B cell (primary cell): ENCODE results near the gene PRLH. TPM values are rescaled to one million over a fixed set of nuclear protein-coding genes. Genes with fewer than 3 reads are reported as not detected.

Experiments used
- ATAC-seq: fragments of 200-7000 bp; cut with Tn5 transposase; one replicate; pipeline ENCODE4 v1.10.0; 2021; ENCODE audit warnings: low read depth, mild to moderate bottlenecking, moderate number of reproducible peaks, moderate library complexity
- CTCF ChIA-PET: fragments of 350-600 bp; sonication (Branson Sonifier 250); formaldehyde crosslinking; loops from one replicate; lab custom pipeline; 2021; ENCODE audit warnings: antibody characterized with exemption, inconsistent platforms; lab: Charles Lee
- POLR2A ChIA-PET: fragments of 350-600 bp; sonication (Branson Sonifier 250); formaldehyde crosslinking; loops from one replicate; lab custom pipeline; 2021; ENCODE audit warnings: antibody characterized with exemption; lab: Charles Lee
- DNase-seq: peaks from one replicate; pipeline ENCODE4 v3.0.0; 2013
- H2AFZ ChIP-seq: 2 replicates; pipeline ENCODE4 v1.6.1; 2012; ENCODE audit warnings: mild to moderate bottlenecking, low read depth, low read length; ENCODE audit not compliant: insufficient read depth, poor library complexity, severe bottlenecking
- H3K27ac ChIP-seq, 2 donors: 1 replicate in 1 of 2; 2 replicates in 1 of 2; pipeline ENCODE4 v1.5.1; 2012 to 2013; ENCODE audit warnings: low read length in 2 of 2, mild to moderate bottlenecking in 2 of 2, moderate library complexity in 1 of 2
- H3K27me3 ChIP-seq, 4 experiments: fragments of 200-600 bp in 1 of 4; sonication (generic) in 1 of 4; replicated peaks in 1 of 4; 1 replicate in 2 of 4; 2 replicates in 2 of 4; pipeline versions ENCODE4 v1.6.1 to v1.7.0; 2013 to 2016; ENCODE audit warnings: low read length in 3 of 4, mild to moderate bottlenecking in 2 of 4, mixed read lengths in 1 of 4, moderate library complexity in 1 of 4; ENCODE audit not compliant: insufficient read depth in 4 of 4, control insufficient read depth in 3 of 4; ENCODE audit errors: control extremely low read depth in 1 of 4
- H3K36me3 ChIP-seq, 2 experiments: replicated peaks in 1 of 2; 1 replicate in 1 of 2; 2 replicates in 1 of 2; pipeline versions ENCODE4 v1.6.1 to v1.7.1; 2013; ENCODE audit warnings: low read length in 1 of 2; ENCODE audit not compliant: insufficient read depth in 2 of 2, control insufficient read depth in 1 of 2; ENCODE audit errors: control extremely low read depth in 1 of 2, extremely low read depth in 1 of 2
- H3K4me1 ChIP-seq, 2 donors: fragments of 200-600 bp in 1 of 2; sonication (generic) in 1 of 2; 1 replicate in 1 of 2; 2 replicates in 1 of 2; pipeline versions ENCODE4 v1.5.1 to v1.6.1; 2013 to 2017; ENCODE audit warnings: low read length in 2 of 2; ENCODE audit not compliant: control insufficient read depth in 2 of 2, insufficient read depth in 2 of 2
- H3K4me2 ChIP-seq: replicated peaks from 2 replicates; pipeline ENCODE3; 2012; ENCODE audit warnings: mild to moderate bottlenecking, low read depth, low read length; ENCODE audit not compliant: poor library complexity, severe bottlenecking
- H3K4me3 ChIP-seq, 5 experiments: fragments of 200-600 bp in 1 of 5; sonication (generic) in 1 of 5; 1 replicate in 3 of 5; 2 replicates in 2 of 5; pipeline versions ENCODE4 v1.5.1 to v1.7.0; 2011 to 2016; ENCODE audit warnings: low read length in 4 of 5, mild to moderate bottlenecking in 4 of 5, low read depth in 2 of 5, control low read depth in 1 of 5, moderate library complexity in 1 of 5; ENCODE audit not compliant: insufficient read depth in 1 of 5; ENCODE audit errors: control extremely low read depth in 1 of 5, extremely low read depth in 1 of 5
- H3K79me2 ChIP-seq: fragments of 200-600 bp; sonication (generic); one replicate; pipeline ENCODE4 v1.6.0; 2016; ENCODE audit warnings: low read length; ENCODE audit not compliant: control insufficient read depth, insufficient read depth
- H3K9ac ChIP-seq: fragments of 200-600 bp; sonication (generic); 2 replicates; pipeline ENCODE4 v1.6.1; 2017; ENCODE audit warnings: mild to moderate bottlenecking, low read length, moderate library complexity
- H3K9me3 ChIP-seq, 3 donors: one replicate each; pipeline versions ENCODE4 v1.6.1 to v1.7.1; 2013; ENCODE audit warnings: low read length in 2 of 3; ENCODE audit not compliant: control insufficient read depth in 2 of 3, insufficient read depth in 1 of 3; ENCODE audit errors: control extremely low read depth in 1 of 3
- H4K20me1 ChIP-seq: 2 replicates; pipeline ENCODE4 v1.6.0; 2012; ENCODE audit warnings: mild to moderate bottlenecking, low read length; ENCODE audit not compliant: insufficient read depth, control insufficient read depth, poor library complexity, severe bottlenecking
- H3K27ac Mint-ChIP-seq: one replicate; pipeline ENCODE4 v1.8.0; 2021; ENCODE audit warnings: mixed read lengths
- H3K27me3 Mint-ChIP-seq: one replicate; pipeline ENCODE4 v1.8.0; 2021; ENCODE audit warnings: mixed read lengths
- H3K4me1 Mint-ChIP-seq: one replicate; pipeline ENCODE4 v1.8.0; 2021; ENCODE audit warnings: mixed read lengths
- H3K4me3 Mint-ChIP-seq: one replicate; pipeline ENCODE4 v1.8.0; 2021; ENCODE audit warnings: mixed read lengths
- H3K9me3 Mint-ChIP-seq: one replicate; pipeline ENCODE4 v1.8.0; 2022; ENCODE audit warnings: mixed read lengths; ENCODE audit not compliant: insufficient read depth
- CTCF ChIP-seq: fragments of 200-600 bp; IDR thresholded peaks from one replicate; pipeline ENCODE4 v1.8.0; 2022; ENCODE audit warnings: antibody characterized with exemption, mild to moderate bottlenecking
- EZH2 ChIP-seq: IDR thresholded peaks from 2 replicates; pipeline ENCODE4 v1.6.1; 2012; ENCODE audit warnings: borderline replicate concordance, low read depth, mild to moderate bottlenecking, moderate library complexity, low read length; ENCODE audit not compliant: insufficient read depth, poor library complexity, severe bottlenecking
- WGBS: methylation state at CpG from one replicate; pipeline ENCODE4 v1.1.5; 2013; ENCODE audit warnings: missing lambda C conversion rate; ENCODE audit not compliant: insufficient coverage; 5-methylcytosine and 5-hydroxymethylcytosine counted together
- intact Hi-C: fragments of 100-400 bp; cut with micrococcal nuclease; formaldehyde crosslinking; loops from one replicate; pipeline ENCODE4 v1.10.0; 2022
- polyA plus RNA-seq: library from polyadenylated mRNA; depleted of rRNA; stranded (reverse); fragments of >200 nt; gene quantifications from 2 replicates; pipeline ENCODE4 v1.2.3, GENCODE V29; 2012
- total RNA-seq, 2 donors: library from RNA; stranded (reverse); fragments of 120-200 nt in 1 of 2; gene quantifications; 1 replicate in 1 of 2; 2 replicates in 1 of 2; pipeline versions ENCODE4 v1.2.3 to v1.2.4, GENCODE V29; 2013 to 2022

Gene PRLH
- total and polyA plus RNA-seq, 2 donors (not counting 1 experiment from before 2014, with no cell fraction given): not detected

DNA sequence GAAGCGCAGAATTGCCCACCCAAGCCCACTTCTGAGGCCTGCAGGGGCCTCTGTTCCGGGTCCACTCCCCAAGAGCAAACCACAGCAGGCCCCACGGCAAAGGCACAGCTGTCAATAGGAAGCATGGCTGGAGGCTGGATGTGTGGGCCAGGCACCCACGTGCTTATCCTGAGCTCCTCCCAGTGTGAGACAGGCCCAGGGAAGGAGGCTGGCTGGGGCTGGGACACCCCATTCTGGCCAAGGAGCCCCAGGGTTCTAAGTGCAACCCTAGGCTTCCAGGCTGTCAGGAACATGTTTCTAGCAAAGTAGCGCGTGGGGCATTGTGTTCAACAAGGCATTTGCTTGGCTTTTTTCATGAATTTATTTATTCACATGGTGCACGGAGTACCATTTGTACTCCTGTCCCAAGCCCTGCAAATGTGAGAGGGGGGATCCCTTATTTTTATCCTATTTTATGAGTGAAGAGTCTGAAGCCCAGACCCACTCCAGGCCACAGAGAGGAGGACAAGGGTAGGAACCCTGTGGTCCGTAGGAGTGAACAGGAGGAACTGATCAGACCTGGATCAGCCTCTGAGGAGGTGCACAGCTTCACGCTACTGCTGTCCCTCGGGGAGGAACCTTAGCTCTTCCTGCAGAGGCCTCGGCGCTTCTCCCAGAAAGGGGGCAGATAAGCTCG lies 30.3 kb downstream of the PRLH start:
- intact Hi-C loops: no loop called here
- H3K79me2 ChIP-seq: no peaks in the 10 kb centered on the region
- H3K9ac ChIP-seq: no peak overlapping the region
- Mint-ChIP-seq H3K4me1 (peaks cover 5% of the 10 kb centered on the region), H3K27me3 (no peaks in the 10 kb centered on the region), H3K27ac (no peak overlapping the region), H3K4me3 (no peak overlapping the region), H3K9me3 (no peaks in the 10 kb centered on the region)
- H3K36me3 ChIP-seq: no peaks in the 10 kb centered on the region
- H3K9me3 ChIP-seq: no peaks in the 10 kb centered on the region
- no peak overlapping the region for H3K4me3 ChIP-seq
- 73% methylated on average over 11 of the region's 13 CpGs for WGBS
- no peaks in the 10 kb centered on the region for H4K20me1 ChIP-seq
- ChIA-PET POLR2A (no interaction called here), CTCF (interaction anchor here (0.6 to 1.6 kb wide), 2 partner anchors 24 to 378 kb away, joined by 3 to 4 read pairs; no protein-coding TSS in a partner anchor)
- peaks cover under 1 to 2% of the 10 kb centered on the region in 2 donors for H3K4me1 ChIP-seq
- no peak overlapping the region for H2AFZ ChIP-seq
- ATAC-seq (no peak), DNase-seq (no peak)
- TF ChIP-seq CTCF (no peak), EZH2 (no peak)
- no peaks in the 10 kb centered on the region for H3K27me3 ChIP-seq
- H3K27ac ChIP-seq: no peak overlapping the region
- H3K4me2 ChIP-seq: no peak overlapping the region
